Mesenchymal stem cell (in vitro differentiated cells and primary cell): Measurements from ENCODE around the gene CXXC5.

ENCODE experiments used
- DNase-seq: peaks from one replicate; pipeline ENCODE4 v3.0.0-alpha.2; 2013
- H2AFZ ChIP-seq: one replicate; pipeline ENCODE4 v1.6.1; 2013; ENCODE audit warnings: low read depth, mild to moderate bottlenecking, control low read depth, inconsistent platforms, low read length, moderate library complexity
- H2AK5ac ChIP-seq: 2 replicates; pipeline ENCODE4 v1.6.1; 2013; ENCODE audit warnings: low read length, moderate library complexity, mild to moderate bottlenecking, inconsistent platforms; ENCODE audit not compliant: severe bottlenecking
- H2BK120ac ChIP-seq: one replicate; pipeline ENCODE4 v1.6.1; 2013; ENCODE audit warnings: low read depth, mild to moderate bottlenecking, inconsistent platforms, low read length, moderate library complexity
- H2BK12ac ChIP-seq, 2 experiments: one replicate each; pipeline ENCODE4 v1.6.1; 2013; ENCODE audit warnings: inconsistent platforms in 2 of 2, low read length in 2 of 2, mild to moderate bottlenecking in 2 of 2, moderate library complexity in 2 of 2, control low read depth in 1 of 2
- H2BK15ac ChIP-seq: one replicate; pipeline ENCODE4 v1.6.1; 2013; ENCODE audit warnings: mild to moderate bottlenecking, low read depth, inconsistent platforms; ENCODE audit not compliant: poor library complexity, severe bottlenecking
- H2BK5ac ChIP-seq: 2 replicates; pipeline ENCODE4 v1.6.1; 2013; ENCODE audit warnings: low read depth, mild to moderate bottlenecking, low read length, control low read depth, inconsistent platforms; ENCODE audit not compliant: poor library complexity, severe bottlenecking
- H3K14ac ChIP-seq, 2 experiments: one replicate each; pipeline ENCODE4 v1.6.1; 2013; ENCODE audit warnings: inconsistent platforms in 2 of 2, low read length in 2 of 2, control low read depth in 1 of 2, mild to moderate bottlenecking in 1 of 2, moderate library complexity in 1 of 2
- H3K18ac ChIP-seq, 2 experiments: one replicate each; pipeline ENCODE4 v1.6.1; 2013; ENCODE audit warnings: inconsistent platforms in 2 of 2, low read length in 2 of 2, control low read depth in 1 of 2, low read depth in 1 of 2, mild to moderate bottlenecking in 1 of 2
- H3K23ac ChIP-seq, 2 experiments: one replicate each; pipeline ENCODE4 v1.6.1; 2013; ENCODE audit warnings: inconsistent platforms in 2 of 2, low read length in 2 of 2, mild to moderate bottlenecking in 2 of 2, moderate library complexity in 2 of 2, control low read depth in 1 of 2
- H3K27ac ChIP-seq: 2 replicates; pipeline ENCODE4 v1.5.1; 2013; ENCODE audit warnings: mild to moderate bottlenecking, moderate library complexity, low read length, control low read depth, inconsistent platforms; ENCODE audit not compliant: poor library complexity, severe bottlenecking
- H3K27me3 ChIP-seq, 2 experiments: 2 replicates each; pipeline versions ENCODE4 v1.6.1 to v1.7.0; 2013; ENCODE audit warnings: low read length in 2 of 2, mild to moderate bottlenecking in 2 of 2, moderate library complexity in 2 of 2, control low read depth in 1 of 2, inconsistent platforms in 1 of 2; ENCODE audit not compliant: control insufficient read depth in 1 of 2, insufficient read depth in 1 of 2
- H3K36me3 ChIP-seq, 2 experiments: 2 replicates each; pipeline versions ENCODE4 v1.6.1 to v1.7.0; 2013; ENCODE audit warnings: low read length in 2 of 2, control low read depth in 1 of 2, inconsistent platforms in 1 of 2, low read depth in 1 of 2, mild to moderate bottlenecking in 1 of 2; ENCODE audit not compliant: insufficient read depth in 2 of 2, control insufficient read depth in 1 of 2
- H3K4ac ChIP-seq, 2 experiments: one replicate each; pipeline ENCODE4 v1.6.1; 2013; ENCODE audit warnings: inconsistent platforms in 2 of 2, low read length in 2 of 2, mild to moderate bottlenecking in 2 of 2, moderate library complexity in 2 of 2, control low read depth in 1 of 2, low read depth in 1 of 2
- H3K4me1 ChIP-seq: 2 replicates; pipeline ENCODE4 v1.6.1; 2013; ENCODE audit warnings: low read depth, low read length, control low read depth; ENCODE audit not compliant: control insufficient read depth, insufficient read depth
- H3K4me2 ChIP-seq: 2 replicates; pipeline ENCODE4 v1.6.1; 2013; ENCODE audit warnings: low read length, mild to moderate bottlenecking, inconsistent platforms; ENCODE audit not compliant: poor library complexity, severe bottlenecking
- H3K4me3 ChIP-seq, 2 experiments: 2 replicates each; pipeline versions ENCODE4 v1.5.1 to v1.7.0; 2013; ENCODE audit warnings: low read length in 2 of 2, mild to moderate bottlenecking in 2 of 2, control low read depth in 1 of 2, low read depth in 1 of 2; ENCODE audit not compliant: insufficient read depth in 1 of 2
- H3K79me1 ChIP-seq: replicated peaks from 2 replicates; pipeline ENCODE4 v1.6.1; 2013; ENCODE audit warnings: mild to moderate bottlenecking, control low read depth, low read length, inconsistent platforms; ENCODE audit not compliant: poor library complexity, severe bottlenecking
- H3K9ac ChIP-seq: 2 replicates; pipeline ENCODE4 v1.7.0; 2013; ENCODE audit warnings: mild to moderate bottlenecking, low read length, moderate library complexity
- H3K9me3 ChIP-seq: 2 replicates; pipeline ENCODE4 v1.7.0; 2013; ENCODE audit warnings: mild to moderate bottlenecking, low read length; ENCODE audit not compliant: control insufficient read depth
- H4K8ac ChIP-seq: one replicate; pipeline ENCODE4 v1.6.1; 2013; ENCODE audit warnings: inconsistent platforms, mild to moderate bottlenecking, low read length, moderate library complexity
- H4K91ac ChIP-seq: one replicate; pipeline ENCODE4 v1.6.1; 2013; ENCODE audit warnings: mild to moderate bottlenecking, low read length, inconsistent platforms
- WGBS: methylation state at CpG from one replicate; pipeline ENCODE4 v1.1.7; 2013; ENCODE audit warnings: mixed read lengths; 5-methylcytosine and 5-hydroxymethylcytosine counted together

Gene CXXC5

GRCh38 chr5:139710319-139711066 lies 62.3 kb downstream of the CXXC5 start:
- H2BK120ac ChIP-seq: peak overlapping the region; percentile 95

GRCh38 chr5:139711067-139711905 lies 63.1 kb downstream of the CXXC5 start:
- no peak overlapping the region for H3K14ac ChIP-seq
- H3K4me1 ChIP-seq: peaks cover 41% of the 10 kb centered on the region
- peak overlapping the region; percentile 38 for H2BK120ac ChIP-seq
- peak overlapping the region; percentile 18 for H2AFZ ChIP-seq
- peak overlapping the region; percentile 39 for H4K8ac ChIP-seq
- peak overlapping the region; percentile 53 to 95 for H3K18ac ChIP-seq
- under 1% methylated on average over 28 of the region's 68 CpGs for WGBS
- H3K27me3 ChIP-seq: peaks cover 0 to 4% of the 10 kb centered on the region in 2 experiments
- peak overlapping the region; percentile 84 for H2BK5ac ChIP-seq
- DNase-seq: peak; percentile 66
- peak overlapping the region; percentile 91 for H2AK5ac ChIP-seq
- peak overlapping the region; percentile 6 to 99 for H2BK12ac ChIP-seq
- H3K79me1 ChIP-seq: no peaks in the 10 kb centered on the region
- H3K9me3 ChIP-seq: no peaks in the 10 kb centered on the region
- H3K4ac ChIP-seq: peak overlapping the region in 1 of 2 experiments; percentile 88
- peak overlapping the region; percentile 46 to 72 for H3K4me3 ChIP-seq
- no peaks in the 10 kb centered on the region for H3K36me3 ChIP-seq
- peak overlapping the region; percentile 98 for H2BK15ac ChIP-seq
- peak overlapping the region in 1 of 2 experiments; percentile 60 for H3K23ac ChIP-seq
- H3K9ac ChIP-seq: peak overlapping the region; percentile 86
- peak overlapping the region; percentile 23 for H4K91ac ChIP-seq
- H3K27ac ChIP-seq: peak overlapping the region; percentile 71
- peak overlapping the region; percentile 93 for H3K4me2 ChIP-seq

More at GRCh38 chr5:139710319-139711066, 62.3 kb downstream of the CXXC5 start:
- Histone ChIP-seq H4K8ac (peak overlapping the region; percentile 88), H3K4ac (peak overlapping the region in 1 of 2 experiments; percentile 88), H3K14ac (peak overlapping the region in 1 of 2 experiments; percentile 26), H2BK12ac (peak overlapping the region; percentile 93 to 94), H3K4me2 (peak overlapping the region; percentile 93), H3K36me3 (no peaks in the 10 kb centered on the region), H3K79me1 (no peaks in the 10 kb centered on the region), H3K9ac (peak overlapping the region; percentile 86), H3K9me3 (no peaks in the 10 kb centered on the region), H3K27me3 (peaks cover 0 to 4% of the 10 kb centered on the region in 2 experiments), H2BK15ac (peak overlapping the region; percentile 98), H3K4me3 (peak overlapping the region; percentile 46 to 72), H3K4me1 (peaks cover 46% of the 10 kb centered on the region), H2BK5ac (peak overlapping the region; percentile 84), H3K18ac (peak overlapping the region; percentile 74 to 90), H3K23ac (peak overlapping the region in 1 of 2 experiments; percentile 75), H2AFZ (no peak overlapping the region), H2AK5ac (peak overlapping the region; percentile 57), H3K27ac (peak overlapping the region; percentile 73), H4K91ac (peak overlapping the region; percentile 77)
- WGBS: 4% methylated on average over 58 of the region's 60 CpGs
- DNase-seq: peak; percentile 93

GRCh38 chr5:139711906-139712224 lies 63.7 kb downstream of the CXXC5 start:
- Histone ChIP-seq H3K4me2 (peak overlapping the region; percentile 93), H3K4ac (peak overlapping the region in 1 of 2 experiments; percentile 82), H3K9me3 (no peaks in the 10 kb centered on the region), H4K8ac (peak overlapping the region; percentile 5), H3K27me3 (peaks cover 0 to 4% of the 10 kb centered on the region in 2 experiments), H2BK5ac (peak overlapping the region; percentile 61), H2AK5ac (peak overlapping the region; percentile 91), H2BK12ac (peak overlapping the region; percentile 6 to 99), H3K36me3 (no peaks in the 10 kb centered on the region), H3K27ac (peak overlapping the region; percentile 61), H3K14ac (no peak overlapping the region), H3K4me1 (peaks cover 41% of the 10 kb centered on the region), H2BK120ac (peak overlapping the region; percentile 1), H3K4me3 (peak overlapping the region; percentile 42 to 68), H3K23ac (peak overlapping the region in 1 of 2 experiments; percentile 60), H2AFZ (peak overlapping the region; percentile 18), H3K18ac (peak overlapping the region; percentile 26 to 95), H3K9ac (peak overlapping the region; percentile 74), H2BK15ac (peak overlapping the region; percentile 30), H3K79me1 (no peaks in the 10 kb centered on the region), H4K91ac (peak overlapping the region; percentile 23)
- WGBS: 12% methylated on average over 15 of the region's 19 CpGs
- no peak for DNase-seq

- WGBS: 90% methylated on average over 5 of the region's 5 CpGs
Measured at GRCh38 chr5:139712412-139712811, 64.3 kb downstream of the CXXC5 start.

More at GRCh38 chr5:139712412-139712811, 64.3 kb downstream of the CXXC5 start:
- H3K4ac ChIP-seq: no peak overlapping the region
- no peak overlapping the region for H3K9ac ChIP-seq
- H2AK5ac ChIP-seq: peak overlapping the region; percentile 16
- H3K4me2 ChIP-seq: no peak overlapping the region
- H2BK15ac ChIP-seq: no peak overlapping the region
- H2AFZ ChIP-seq: no peak overlapping the region
- no peak overlapping the region for H2BK5ac ChIP-seq
- H3K9me3 ChIP-seq: no peaks in the 10 kb centered on the region
- no peak for DNase-seq
- H2BK12ac ChIP-seq: peak overlapping the region in 1 of 2 experiments; percentile 68
- no peak overlapping the region for H2BK120ac ChIP-seq
- peaks cover 0 to 4% of the 10 kb centered on the region in 2 experiments for H3K27me3 ChIP-seq
- peaks cover 41% of the 10 kb centered on the region for H3K4me1 ChIP-seq
- peak overlapping the region in 1 of 2 experiments; percentile 5 for H3K18ac ChIP-seq
- H3K79me1 ChIP-seq: no peaks in the 10 kb centered on the region
- no peaks in the 10 kb centered on the region for H3K36me3 ChIP-seq
- H4K8ac ChIP-seq: no peak overlapping the region
- no peak overlapping the region for H3K27ac ChIP-seq
- no peak overlapping the region for H3K4me3 ChIP-seq
- no peak overlapping the region for H3K14ac ChIP-seq
- no peak overlapping the region for H4K91ac ChIP-seq
- H3K23ac ChIP-seq: no peak overlapping the region
